Stimulated activated CD8-positive, alpha-beta memory T cell treated with anti-CD3 and anti-CD28 coated beads, Interleukin-15, amount 100 ng/mL, for 1 hour (primary cell): ENCODE data around the gene TMEM69.
"Not testable (repeated sequence)": the region's sequence is repeated elsewhere in the genome, so short reads cannot be mapped to it uniquely, and the experiment has no call there.

ENCODE experiments used
- DNase-seq: peaks from one replicate; pipeline ENCODE4 v3.0.0-alpha.2; 2020; ENCODE audit warnings: low read depth

The TMEM69 gene

GRCh38 chr1:45678489-45678888 lies 9.5 kb upstream of the TMEM69 start:
- no peak for DNase-seq

GRCh38 chr1:45679123-45679522 lies 8.9 kb upstream of the TMEM69 start:
- DNase-seq: no peak

- no peak for DNase-seq
Measured at GRCh38 chr1:45682942-45683341, 5.0 kb upstream of the TMEM69 start.

- DNase-seq: no peak
Measured at GRCh38 chr1:45684402-45684801, 3.6 kb upstream of the TMEM69 start.

- DNase-seq: no peak
Measured at GRCh38 chr1:45685308-45686014, 2.5 kb upstream of the TMEM69 start.

GRCh38 chr1:45686015-45686287 lies 2.0 kb upstream of the TMEM69 start:
- peak; percentile 29 for DNase-seq

- DNase-seq: peak; percentile 95
Measured at GRCh38 chr1:45686288-45687013, 1.5 kb upstream of the TMEM69 start, which contains the start of gene GPBP1L1. TSS of gene GPBP1L1 (minus strand) at chr1:45686533. CDS start at chr1:45659087, 27,446 bp downstream.

- peak; percentile 85 for DNase-seq
Measured at GRCh38 chr1:45687014-45687753, 797 bp upstream of the TMEM69 start.

GRCh38 chr1:45693811-45694210 lies 5.8 kb downstream of the TMEM69 start:
- DNase-seq: not testable (repeated sequence)

- DNase-seq: no peak
Measured at GRCh38 chr1:45694823-45695222, 6.8 kb downstream of the TMEM69 start.

- no peak for DNase-seq
Measured at GRCh38 chr1:45704637-45705036, 16.7 kb downstream of the TMEM69 start.

GRCh38 chr1:45713711-45714110 lies 25.7 kb downstream of the TMEM69 start:
- DNase-seq: no peak

GRCh38 chr1:45716700-45717099 lies 28.7 kb downstream of the TMEM69 start:
- no peak for DNase-seq

GRCh38 chr1:45717386-45717785 lies 29.4 kb downstream of the TMEM69 start:
- DNase-seq: not testable (repeated sequence)

- DNase-seq: no peak
Measured at GRCh38 chr1:45718289-45718688, 30.3 kb downstream of the TMEM69 start.

GRCh38 chr1:45721207-45721606 lies 33.2 kb downstream of the TMEM69 start:
- DNase-seq: no peak

- DNase-seq: no peak
Measured at GRCh38 chr1:45722809-45723208, 34.8 kb downstream of the TMEM69 start.

GRCh38 chr1:45723248-45723930 lies 35.4 kb downstream of the TMEM69 start:
- DNase-seq: no peak

GRCh38 chr1:45726007-45726406 lies 38.0 kb downstream of the TMEM69 start:
- DNase-seq: not testable (repeated sequence)

GRCh38 chr1:45730075-45730779 lies 42.2 kb downstream of the TMEM69 start:
- DNase-seq: no peak

- no peak for DNase-seq
Measured at GRCh38 chr1:45730780-45731319, 42.9 kb downstream of the TMEM69 start.

- no peak for DNase-seq
Measured at GRCh38 chr1:45739137-45739536, 51.2 kb downstream of the TMEM69 start.
